ENCODE measurements around the gene AUTS2. TPM values are rescaled to one million over a fixed set of nuclear protein-coding genes. Genes with fewer than 3 reads are reported as not detected.

The AUTS2 gene
- total RNA-seq, 5 donors from 2014 or later (not counting 1 experiment from before 2014, with no cell fraction given) = 10.6 to 66.2 (median 37.6) TPM

GRCh38 chr7:70665997-70666396 lies 1067.7 kb downstream of the AUTS2 start:
- Histone ChIP-seq H3K4me1 (ENCODE audit: control insufficient read depth in 1 of 2, extremely low read depth in 1 of 2, insufficient read depth in 2 of 2, low read length in 2 of 2) (peaks cover 10 to 27% of the 10 kb centered on the region in 2 experiments), H3K27ac (ENCODE audit: low read length) (no peak overlapping the region), H3K4me3 (ENCODE audit: control insufficient read depth in 1 of 2, extremely low read depth in 1 of 2, low read length in 1 of 2) (no peak overlapping the region), H3K27me3 (replicated peaks in 1 of 2; ENCODE audit: control insufficient read depth in 2 of 2, extremely low read depth in 1 of 2, insufficient read depth in 2 of 2, low read length in 1 of 2) (no peaks in the 10 kb centered on the region), H3K36me3 (ENCODE audit: control insufficient read depth in 2 of 2, extremely low read depth in 1 of 2, insufficient read depth in 1 of 2, low read length in 1 of 2) (peaks cover 0 to 3% of the 10 kb centered on the region in 2 donors), H3K9me3 (no peaks in the 10 kb centered on the region)
- DNase-seq = no peak
- no peak overlapping the region for H3K4me3 Mint-ChIP-seq
- peaks cover 0 to 6% of the 10 kb centered on the region in 2 donors for H3K27me3 Mint-ChIP-seq
- no peak overlapping the region for H3K27ac Mint-ChIP-seq
- H3K4me1 Mint-ChIP-seq = peaks cover 8 to 18% (median 12%) of the 10 kb centered on the region in 3 donors
- H3K36me3 Mint-ChIP-seq = no peaks in the 10 kb centered on the region
- H3K9me3 Mint-ChIP-seq = peaks cover 0 to under 1% (median 0%) of the 10 kb centered on the region in 3 donors
- ChIA-PET CTCF (no interaction called here), POLR2A (interaction anchor here in 1 of 2 donors (0.7 kb wide), 1 partner anchor 16 kb away, joined by 3 read pairs; no protein-coding TSS in a partner anchor)
- 97% methylated on average over 2 of the region's 2 CpGs for WGBS (ENCODE audit: insufficient coverage)
- no peak for ATAC-seq (replicated peaks in 1 of 4)

GRCh38 chr7:70667406-70667805 lies 1069.1 kb downstream of the AUTS2 start:
- WGBS (ENCODE audit: insufficient coverage) = 86% methylated on average over 1 of the region's 2 CpGs
- H3K9me3 ChIP-seq = no peaks in the 10 kb centered on the region
- H3K4me1 ChIP-seq (ENCODE audit: control insufficient read depth in 1 of 2, extremely low read depth in 1 of 2, insufficient read depth in 2 of 2, low read length in 2 of 2) = peaks cover 7 to 20% of the 10 kb centered on the region in 2 experiments
- CTCF ChIA-PET = interaction anchor here in 1 of 2 donors (0.6 kb wide), 1 partner anchor 34 kb away, joined by 4 read pairs; no protein-coding TSS in a partner anchor
- H3K36me3 ChIP-seq (ENCODE audit: control insufficient read depth in 2 of 2, extremely low read depth in 1 of 2, insufficient read depth in 1 of 2, low read length in 1 of 2) = no peaks in the 10 kb centered on the region
- no peak for ATAC-seq (replicated peaks in 1 of 4)
- no peaks in the 10 kb centered on the region for H3K27me3 ChIP-seq (replicated peaks in 1 of 2; ENCODE audit: control insufficient read depth in 2 of 2, extremely low read depth in 1 of 2, insufficient read depth in 2 of 2, low read length in 1 of 2)
- Mint-ChIP-seq H3K36me3 (no peaks in the 10 kb centered on the region), H3K4me3 (no peak overlapping the region), H3K27ac (no peak overlapping the region), H3K9me3 (no peaks in the 10 kb centered on the region), H3K27me3 (peaks cover 0 to 6% of the 10 kb centered on the region in 2 donors), H3K4me1 (peaks cover 8 to 11% (median 8%) of the 10 kb centered on the region in 3 donors)
- H3K4me3 ChIP-seq (ENCODE audit: control insufficient read depth in 1 of 2, extremely low read depth in 1 of 2, low read length in 1 of 2) = no peak overlapping the region
- POLR2A ChIA-PET = interaction anchor here in 1 of 2 donors (0.7 kb wide), 1 partner anchor 40 kb away, joined by 6 read pairs; no protein-coding TSS in a partner anchor
- no peak for DNase-seq
- no peak overlapping the region for H3K27ac ChIP-seq (ENCODE audit: low read length)

DNA sequence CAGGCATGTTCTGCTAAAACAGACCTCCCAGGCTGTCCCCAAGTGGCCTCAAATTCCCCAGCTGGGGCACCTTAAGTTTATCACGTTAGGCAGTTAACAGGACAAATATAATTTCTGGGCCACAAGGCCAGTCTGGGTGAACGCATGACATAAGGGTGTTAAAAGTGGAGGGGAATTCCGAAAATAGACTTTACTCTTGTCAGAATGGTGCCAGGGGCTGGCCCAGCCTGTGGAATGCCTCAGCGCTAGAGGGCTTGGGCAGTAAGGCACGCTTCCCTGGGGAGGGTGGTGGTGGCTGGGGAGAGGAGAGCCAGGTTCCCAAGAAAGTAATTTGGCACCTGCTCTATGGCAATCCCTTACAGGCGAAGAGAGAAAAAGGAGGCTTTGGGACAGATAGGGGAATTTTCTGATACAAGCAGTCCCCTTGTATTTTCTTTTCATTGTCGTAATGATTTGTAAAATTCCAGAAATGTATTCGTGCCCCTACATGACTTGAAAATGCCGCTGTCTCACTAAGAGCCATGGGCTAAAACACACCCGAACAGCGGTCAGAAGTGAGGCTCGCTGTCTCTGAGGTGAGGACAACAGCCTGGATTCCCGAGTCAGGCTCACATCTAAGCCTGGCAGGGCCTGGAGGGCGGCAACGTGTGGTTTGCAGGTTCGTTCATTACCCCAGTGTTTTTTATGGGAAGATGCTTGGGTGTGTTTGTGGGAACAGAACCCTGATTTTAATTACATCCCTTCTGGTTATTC lies 1070.5 kb downstream of the AUTS2 start:
- peaks cover 8 to 11% (median 8%) of the 10 kb centered on the region in 3 donors for H3K4me1 Mint-ChIP-seq
- CTCF ChIA-PET = interaction anchor here in 1 of 2 donors (0.6 kb wide), 1 partner anchor 11 kb away, joined by 3 read pairs; no protein-coding TSS in a partner anchor
- no peaks in the 10 kb centered on the region for H3K36me3 ChIP-seq (ENCODE audit: control insufficient read depth in 2 of 2, extremely low read depth in 1 of 2, insufficient read depth in 1 of 2, low read length in 1 of 2)
- no peak for DNase-seq
- no peak overlapping the region for H3K27ac Mint-ChIP-seq
- no peak overlapping the region for H3K27ac ChIP-seq (ENCODE audit: low read length)
- H3K27me3 Mint-ChIP-seq = peaks cover 0 to 6% of the 10 kb centered on the region in 2 donors
- H3K4me1 ChIP-seq (ENCODE audit: control insufficient read depth in 1 of 2, extremely low read depth in 1 of 2, insufficient read depth in 2 of 2, low read length in 2 of 2) = peaks cover 7 to 20% of the 10 kb centered on the region in 2 experiments
- ATAC-seq (replicated peaks in 1 of 4) = no peak
- H3K27me3 ChIP-seq (replicated peaks in 1 of 2; ENCODE audit: control insufficient read depth in 2 of 2, extremely low read depth in 1 of 2, insufficient read depth in 2 of 2, low read length in 1 of 2) = no peaks in the 10 kb centered on the region
- no peaks in the 10 kb centered on the region for H3K9me3 ChIP-seq
- WGBS (ENCODE audit: insufficient coverage) = 89% methylated on average over 11 of the region's 16 CpGs
- H3K36me3 Mint-ChIP-seq = no peaks in the 10 kb centered on the region
- no peak overlapping the region for H3K4me3 ChIP-seq (ENCODE audit: control insufficient read depth in 1 of 2, extremely low read depth in 1 of 2, low read length in 1 of 2)
- no peak overlapping the region for H3K4me3 Mint-ChIP-seq
- POLR2A ChIA-PET = no interaction called here
- H3K9me3 Mint-ChIP-seq = no peaks in the 10 kb centered on the region

DNA sequence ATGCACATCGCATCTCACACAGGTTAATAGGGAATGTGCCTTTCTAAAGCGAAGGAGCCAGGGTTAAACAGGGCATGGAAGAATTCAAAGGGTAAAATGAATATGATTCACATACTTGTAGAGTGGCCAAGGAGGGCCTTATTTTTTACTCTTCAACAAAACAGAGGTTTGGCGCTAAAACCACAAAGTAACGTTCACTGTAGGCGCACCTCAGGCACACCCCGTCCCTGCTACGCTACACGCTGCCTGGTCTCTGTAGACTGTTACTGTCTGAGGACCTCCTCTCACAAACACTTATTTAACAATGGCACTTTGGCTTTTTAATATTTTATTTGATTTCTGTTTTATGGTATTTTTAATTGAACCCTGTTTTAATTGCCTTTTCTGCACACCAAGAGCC lies 1071.6 kb downstream of the AUTS2 start:
- H3K27me3 Mint-ChIP-seq = peaks cover 0 to 6% of the 10 kb centered on the region in 2 donors
- DNase-seq (peak in 22 of 35 experiments; percentile 8 to 58 (median 25)), ATAC-seq (replicated peaks in 1 of 4) (peak in 3 of 4 experiments; percentile 54 to 95 (median 76))
- H3K4me1 Mint-ChIP-seq = peaks cover 8 to 11% (median 8%) of the 10 kb centered on the region in 3 donors
- no peaks in the 10 kb centered on the region for H3K36me3 Mint-ChIP-seq
- H3K9me3 Mint-ChIP-seq = no peaks in the 10 kb centered on the region
- H3K36me3 ChIP-seq (ENCODE audit: control insufficient read depth in 2 of 2, extremely low read depth in 1 of 2, insufficient read depth in 1 of 2, low read length in 1 of 2) = no peaks in the 10 kb centered on the region
- ChIA-PET CTCF (no interaction called here), POLR2A (interaction anchor here in 1 of 2 donors (0.6 kb wide), 1 partner anchor 26 kb away, joined by 5 read pairs; no protein-coding TSS in a partner anchor)
- no peaks in the 10 kb centered on the region for H3K9me3 ChIP-seq
- H3K27me3 ChIP-seq (replicated peaks in 1 of 2; ENCODE audit: control insufficient read depth in 2 of 2, extremely low read depth in 1 of 2, insufficient read depth in 2 of 2, low read length in 1 of 2) = no peaks in the 10 kb centered on the region
- peak overlapping the region; percentile 51 to 57 for H3K27ac Mint-ChIP-seq
- no peak overlapping the region for H3K4me3 Mint-ChIP-seq
- H3K27ac ChIP-seq (ENCODE audit: low read length) = no peak overlapping the region
- H3K4me1 ChIP-seq (ENCODE audit: control insufficient read depth in 1 of 2, extremely low read depth in 1 of 2, insufficient read depth in 2 of 2, low read length in 2 of 2) = peaks cover 7 to 20% of the 10 kb centered on the region in 2 experiments
- WGBS (ENCODE audit: insufficient coverage) = 51% methylated on average over 6 of the region's 8 CpGs
- no peak overlapping the region for H3K4me3 ChIP-seq (ENCODE audit: control insufficient read depth in 1 of 2, extremely low read depth in 1 of 2, low read length in 1 of 2)

DNA sequence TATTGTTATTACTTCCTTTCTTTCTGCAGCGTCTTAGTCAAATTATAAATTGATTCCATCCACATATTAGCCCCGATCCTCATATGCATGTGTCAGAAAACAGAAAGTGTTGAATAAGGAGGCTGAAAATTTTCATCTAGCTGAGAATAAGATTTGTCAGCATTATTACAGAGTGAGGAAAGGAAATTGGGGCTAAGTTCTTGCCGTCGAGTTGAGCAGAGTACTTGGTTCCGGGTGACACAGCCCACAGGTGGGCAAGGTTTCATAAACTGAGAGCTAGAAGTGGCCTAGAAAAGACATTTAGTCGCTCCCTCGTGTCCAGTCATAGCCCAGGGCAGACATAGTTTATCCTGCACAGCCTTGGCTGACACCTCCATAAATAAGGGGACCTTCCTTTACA lies 1072.0 kb downstream of the AUTS2 start:
- H3K36me3 Mint-ChIP-seq = no peaks in the 10 kb centered on the region
- H3K4me1 Mint-ChIP-seq = peaks cover 8 to 11% (median 8%) of the 10 kb centered on the region in 3 donors
- H3K27ac Mint-ChIP-seq = peak overlapping the region; percentile 51 to 57
- no peak overlapping the region for H3K4me3 Mint-ChIP-seq
- H3K36me3 ChIP-seq (ENCODE audit: control insufficient read depth in 2 of 2, extremely low read depth in 1 of 2, insufficient read depth in 1 of 2, low read length in 1 of 2) = no peaks in the 10 kb centered on the region
- H3K4me3 ChIP-seq (ENCODE audit: control insufficient read depth in 1 of 2, extremely low read depth in 1 of 2, low read length in 1 of 2) = no peak overlapping the region
- ChIA-PET POLR2A (interaction anchor here in 1 of 2 donors (0.6 kb wide), 1 partner anchor 25 kb away, joined by 5 read pairs; no protein-coding TSS in a partner anchor), CTCF (no interaction called here)
- peaks cover 7 to 20% of the 10 kb centered on the region in 2 experiments for H3K4me1 ChIP-seq (ENCODE audit: control insufficient read depth in 1 of 2, extremely low read depth in 1 of 2, insufficient read depth in 2 of 2, low read length in 2 of 2)
- WGBS (ENCODE audit: insufficient coverage) = 44% methylated on average over 5 of the region's 7 CpGs
- peak overlapping the region; percentile 1 for H3K27ac ChIP-seq (ENCODE audit: low read length)
- H3K27me3 Mint-ChIP-seq = peaks cover 0 to 6% of the 10 kb centered on the region in 2 donors
- peak in 1 of 4 experiments; percentile 43 for ATAC-seq (replicated peaks in 1 of 4)
- H3K9me3 Mint-ChIP-seq = no peaks in the 10 kb centered on the region
- no peaks in the 10 kb centered on the region for H3K9me3 ChIP-seq
- no peaks in the 10 kb centered on the region for H3K27me3 ChIP-seq (replicated peaks in 1 of 2; ENCODE audit: control insufficient read depth in 2 of 2, extremely low read depth in 1 of 2, insufficient read depth in 2 of 2, low read length in 1 of 2)
- DNase-seq = no peak

DNA sequence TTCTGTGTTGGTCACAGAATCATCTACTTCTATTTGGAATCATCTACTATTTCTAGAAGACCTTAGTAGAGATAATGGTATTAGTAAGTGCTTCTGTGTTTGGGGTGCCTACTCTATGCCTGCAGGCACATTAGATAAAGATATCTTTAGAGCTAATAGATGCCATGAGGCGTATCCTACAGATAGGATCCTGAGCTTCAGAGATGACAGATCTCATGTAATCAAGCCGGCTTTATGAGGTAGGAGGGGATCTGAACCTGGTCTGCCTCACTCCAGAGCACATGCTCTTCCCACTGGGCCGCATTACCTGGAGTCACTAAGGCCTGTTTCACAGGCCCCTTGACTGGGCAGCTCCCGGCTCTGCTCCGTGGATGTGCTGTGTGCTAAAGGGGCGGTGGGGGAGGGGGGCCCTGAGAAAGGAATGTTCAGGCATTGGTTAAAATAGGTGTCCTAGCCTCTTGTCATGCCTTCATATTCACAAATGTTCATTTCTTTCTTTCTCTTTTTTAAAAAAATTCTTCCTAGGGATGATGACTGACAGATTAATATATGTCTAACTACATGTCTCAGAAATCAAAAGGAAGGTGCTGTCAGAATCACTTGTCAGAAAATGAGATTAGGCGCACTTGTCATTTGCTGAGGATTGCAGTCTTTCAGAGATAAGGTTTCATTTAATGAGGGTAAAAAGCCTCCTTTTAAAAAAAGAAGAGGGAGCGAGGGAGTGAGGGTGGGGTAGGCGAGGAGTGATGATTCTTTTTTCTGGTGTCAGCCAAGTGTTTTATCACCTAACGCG lies 1075.7 kb downstream of the AUTS2 start:
- no peak overlapping the region for H3K27ac Mint-ChIP-seq
- H3K9me3 Mint-ChIP-seq = peaks cover 0 to 4% (median 0%) of the 10 kb centered on the region in 3 donors
- POLR2A ChIA-PET = no interaction called here
- peaks cover 0 to 2% of the 10 kb centered on the region in 2 donors for H3K27me3 Mint-ChIP-seq
- peaks cover 13 to 18% (median 14%) of the 10 kb centered on the region in 3 donors for H3K4me1 Mint-ChIP-seq
- DNase-seq (no peak), ATAC-seq (replicated peaks in 1 of 4) (no peak)
- Histone ChIP-seq H3K9me3 (no peaks in the 10 kb centered on the region), H3K36me3 (ENCODE audit: control insufficient read depth in 2 of 2, extremely low read depth in 1 of 2, insufficient read depth in 1 of 2, low read length in 1 of 2) (no peaks in the 10 kb centered on the region), H3K4me1 (ENCODE audit: control insufficient read depth in 1 of 2, extremely low read depth in 1 of 2, insufficient read depth in 2 of 2, low read length in 2 of 2) (peaks cover 7 to 19% of the 10 kb centered on the region in 2 experiments), H3K27ac (ENCODE audit: low read length) (no peak overlapping the region), H3K4me3 (ENCODE audit: control insufficient read depth in 1 of 2, extremely low read depth in 1 of 2, low read length in 1 of 2) (no peak overlapping the region), H3K27me3 (replicated peaks in 1 of 2; ENCODE audit: control insufficient read depth in 2 of 2, extremely low read depth in 1 of 2, insufficient read depth in 2 of 2, low read length in 1 of 2) (no peaks in the 10 kb centered on the region)
- CTCF ChIA-PET = interaction anchor here in 1 of 2 donors (0.6 kb wide), 1 partner anchor 74 kb away, joined by 3 read pairs; no protein-coding TSS in a partner anchor
- H3K4me3 Mint-ChIP-seq = no peak overlapping the region
- no peaks in the 10 kb centered on the region for H3K36me3 Mint-ChIP-seq
- no CpG with 5 or more reads among the region's 11 CpGs for WGBS (ENCODE audit: insufficient coverage)

Data from T-cell (primary cell).